ENCODE measurements around the gene PPFIBP2.

DNA sequence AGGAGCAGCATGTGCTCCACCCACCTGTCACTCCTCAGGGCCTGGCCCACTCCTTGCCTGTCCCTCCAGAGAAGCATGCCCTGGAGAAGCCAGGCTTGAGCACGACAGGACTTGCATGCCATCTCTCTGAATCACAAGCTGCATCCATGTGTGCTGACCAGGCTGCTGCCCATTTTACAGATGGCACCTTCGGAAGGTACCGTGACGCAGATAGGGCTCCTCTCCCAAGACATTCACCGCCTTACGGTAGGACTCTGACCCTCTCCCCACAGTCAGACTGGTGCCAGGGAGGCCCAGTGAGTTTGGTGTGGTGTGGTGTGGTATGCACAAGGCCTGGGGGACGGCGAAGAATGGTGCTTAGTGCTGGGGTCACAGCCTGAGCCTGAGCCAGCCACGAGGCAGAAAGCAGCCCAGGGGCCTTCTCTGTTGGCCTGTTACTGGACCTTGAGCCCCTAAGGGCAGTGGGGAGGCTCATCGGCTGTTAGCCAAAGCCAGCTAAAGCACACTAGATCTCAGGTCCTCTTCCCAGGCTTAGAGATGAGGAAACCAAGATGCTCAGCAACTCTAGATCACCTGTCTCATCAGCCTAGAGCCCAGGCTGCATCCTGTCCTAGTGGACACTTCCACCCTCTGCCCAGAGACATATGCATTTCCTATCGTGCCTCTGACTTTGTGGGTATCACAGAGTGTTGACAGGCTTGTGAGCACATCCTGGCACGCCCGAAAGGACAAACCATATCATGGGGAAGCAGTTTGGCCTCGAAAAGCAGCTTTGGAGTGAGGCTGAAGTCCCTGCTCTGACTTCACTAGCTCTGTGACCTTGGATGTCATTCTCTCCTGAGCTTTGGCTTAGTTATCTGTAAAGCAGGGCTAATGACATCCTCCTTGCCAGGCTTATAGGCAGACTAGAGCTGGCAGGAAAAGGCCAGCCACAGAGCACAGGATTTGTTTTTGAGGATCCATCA, 141.7 kb downstream of the PPFIBP2 start:
- TF ChIP-seq, protein P1, sequence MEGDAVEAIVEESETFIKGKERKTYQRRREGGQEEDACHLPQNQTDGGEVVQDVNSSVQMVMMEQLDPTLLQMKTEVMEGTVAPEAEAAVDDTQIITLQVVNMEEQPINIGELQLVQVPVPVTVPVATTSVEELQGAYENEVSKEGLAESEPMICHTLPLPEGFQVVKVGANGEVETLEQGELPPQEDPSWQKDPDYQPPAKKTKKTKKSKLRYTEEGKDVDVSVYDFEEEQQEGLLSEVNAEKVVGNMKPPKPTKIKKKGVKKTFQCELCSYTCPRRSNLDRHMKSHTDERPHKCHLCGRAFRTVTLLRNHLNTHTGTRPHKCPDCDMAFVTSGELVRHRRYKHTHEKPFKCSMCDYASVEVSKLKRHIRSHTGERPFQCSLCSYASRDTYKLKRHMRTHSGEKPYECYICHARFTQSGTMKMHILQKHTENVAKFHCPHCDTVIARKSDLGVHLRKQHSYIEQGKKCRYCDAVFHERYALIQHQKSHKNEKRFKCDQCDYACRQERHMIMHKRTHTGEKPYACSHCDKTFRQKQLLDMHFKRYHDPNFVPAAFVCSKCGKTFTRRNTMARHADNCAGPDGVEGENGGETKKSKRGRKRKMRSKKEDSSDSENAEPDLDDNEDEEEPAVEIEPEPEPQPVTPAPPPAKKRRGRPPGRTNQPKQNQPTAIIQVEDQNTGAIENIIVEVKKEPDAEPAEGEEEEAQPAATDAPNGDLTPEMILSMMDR (IDR thresholded peaks at IDR 0.05), result no peak
- TF ChIP-seq POLR2A (IDR thresholded peaks at IDR 0.05) (no peak), POLR2AphosphoS5 (IDR thresholded peaks at IDR 0.05) (no peak)
